Keratinocyte (primary cell): ENCODE data around the gene TNPO2. TPM values are rescaled to one million over a fixed set of nuclear protein-coding genes. Genes with fewer than 3 reads are reported as not detected.

ENCODE experiments used
- DNase-seq: peaks from one replicate; pipeline ENCODE4 v3.0.0-alpha.2; 2011; ENCODE audit warnings: low read depth, missing footprints, low spot score
- FAIRE-seq: peaks from 2 replicates; lab custom pipeline; 2011; peaks lifted over from hg19 to GRCh38; lab: Jason Lieb, UNC
- H2AFZ ChIP-seq: 2 replicates; pipeline ENCODE4 v1.6.0; 2012; ENCODE audit warnings: low read length, control low read depth, inconsistent platforms; ENCODE audit not compliant: control insufficient read depth
- H3K27ac ChIP-seq: 2 replicates; pipeline ENCODE4 v1.5.1; 2011; ENCODE audit warnings: low read length; ENCODE audit not compliant: control insufficient read depth, insufficient read depth
- H3K27me3 ChIP-seq: 3 replicates; pipeline ENCODE4 v1.6.0; 2011; ENCODE audit warnings: low read length; ENCODE audit not compliant: control insufficient read depth, insufficient read depth; ENCODE audit errors: extremely low read depth
- H3K36me3 ChIP-seq, 2 experiments: 2 replicates in 1 of 2; 3 replicates in 1 of 2; pipeline ENCODE4 v1.5.1; 2011; ENCODE audit warnings: low read length in 2 of 2, mild to moderate bottlenecking in 1 of 2; ENCODE audit not compliant: control insufficient read depth in 2 of 2, insufficient read depth in 2 of 2; ENCODE audit errors: extremely low read depth in 1 of 2
- H3K4me1 ChIP-seq: 3 replicates; pipeline ENCODE4 v1.5.1; 2011; ENCODE audit warnings: low read length; ENCODE audit not compliant: control insufficient read depth, insufficient read depth; ENCODE audit errors: extremely low read depth
- H3K4me2 ChIP-seq: 3 replicates; pipeline ENCODE4 v1.6.0; 2011; ENCODE audit warnings: low read depth, low read length; ENCODE audit not compliant: control insufficient read depth, insufficient read depth; ENCODE audit errors: extremely low read depth
- H3K4me3 ChIP-seq, 3 experiments: fragments of 200-600 bp in 1 of 3; sonication (generic) in 1 of 3; 2 replicates in 2 of 3; 3 replicates in 1 of 3; pipeline ENCODE4 v1.5.1; 2011 to 2016; ENCODE audit warnings: low read length in 3 of 3, mild to moderate bottlenecking in 3 of 3, control low read depth in 2 of 3, inconsistent platforms in 1 of 3, low read depth in 1 of 3, mixed read lengths in 1 of 3, mixed run types in 1 of 3, moderate library complexity in 1 of 3; ENCODE audit not compliant: control insufficient read depth in 2 of 3, insufficient read depth in 2 of 3; ENCODE audit errors: extremely low read depth in 1 of 3
- H3K79me2 ChIP-seq: 2 replicates; pipeline ENCODE4 v1.6.0; 2012; ENCODE audit warnings: low read length; ENCODE audit not compliant: control insufficient read depth, insufficient read depth
- H3K9ac ChIP-seq: 3 replicates; pipeline ENCODE4 v1.6.0; 2011; ENCODE audit warnings: low read length; ENCODE audit not compliant: control insufficient read depth, insufficient read depth; ENCODE audit errors: extremely low read depth
- H3K9me1 ChIP-seq: 3 replicates; pipeline ENCODE4 v1.6.0; 2011; ENCODE audit warnings: low read length; ENCODE audit not compliant: control insufficient read depth, insufficient read depth; ENCODE audit errors: extremely low read depth
- H3K9me3 ChIP-seq: 2 replicates; pipeline ENCODE4 v1.5.1; 2012; ENCODE audit warnings: low read depth, low read length; ENCODE audit not compliant: control insufficient read depth
- H4K20me1 ChIP-seq: 3 replicates; pipeline ENCODE4 v1.6.0; 2011; ENCODE audit warnings: low read length; ENCODE audit not compliant: control insufficient read depth, insufficient read depth; ENCODE audit errors: extremely low read depth
- EZH2 ChIP-seq: IDR thresholded peaks from one replicate; pipeline ENCODE4 v1.6.1; 2012; ENCODE audit warnings: inconsistent platforms, mild to moderate bottlenecking, low read length, moderate library complexity
- dilution Hi-C: fragments of 300-500 bp; cut with MboI; formaldehyde crosslinking; loops from one replicate; pipeline ENCODE4 v1.7.0; 2020; ENCODE audit warnings: low sequenced_read_pairs; ENCODE audit not compliant: extremely low pct_ligation_motif_present
- polyA plus RNA-seq, 5 experiments: library from polyadenylated mRNA; depleted of rRNA in 3 of 5; stranded (reverse) in 3 of 5; stranded (forward) in 1 of 5; unstranded in 1 of 5; fragments of >200 nt; gene quantifications; 1 replicate in 1 of 5; 2 replicates in 3 of 5; 3 replicates in 1 of 5; pipeline versions ENCODE4 v1.2.1 to v1.2.3, GENCODE V29; 2011 to 2012; ENCODE audit warnings: missing spikeins in 2 of 5, low read depth in 1 of 5, low replicate concordance in 1 of 5
- TF ChIP-seq, protein P1 (sequence below), 3 experiments: IDR thresholded peaks in 1 of 3; conservative IDR thresholded peaks in 1 of 3; optimal IDR thresholded peaks in 1 of 3; 2 replicates in 2 of 3; 3 replicates in 1 of 3; pipeline versions ENCODE3 to v1.5.1; 2011; ENCODE audit warnings: low read length in 3 of 3, mild to moderate bottlenecking in 3 of 3, moderate library complexity in 2 of 3, control low read depth in 1 of 3, inconsistent platforms in 1 of 3; ENCODE audit not compliant: insufficient read depth in 2 of 3; ENCODE audit errors: extremely low read depth in 1 of 3

TNPO2 gene
- polyA plus RNA-seq, 1 donor (not counting 4 experiments of a cell fraction or from before 2014, with no cell fraction given) = 75.3 TPM

DNA sequence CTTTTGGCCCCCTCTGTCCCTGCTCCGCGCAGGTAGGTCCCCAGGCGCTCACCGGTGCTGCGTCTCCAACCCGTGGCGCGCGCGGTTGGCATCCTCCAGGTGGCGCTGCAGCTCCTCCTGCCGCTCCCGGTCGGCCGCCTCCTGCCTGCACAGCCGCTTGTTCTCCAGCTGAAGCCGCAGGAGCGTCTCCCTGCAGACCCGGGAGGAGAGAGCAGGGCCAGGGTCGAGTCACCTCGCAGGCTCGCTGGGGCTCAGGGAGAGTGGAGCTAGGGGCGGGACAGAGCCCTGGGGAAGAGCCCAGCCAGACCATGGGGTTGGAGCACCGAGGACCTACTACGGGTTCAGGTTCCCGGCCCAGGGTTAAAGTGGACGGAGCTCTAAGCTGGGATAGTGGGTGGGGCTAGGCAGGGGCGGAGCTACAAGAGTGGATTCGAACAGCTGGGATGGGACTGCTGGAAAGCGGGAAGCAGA, 42.4 kb upstream of the TNPO2 start:
- Histone ChIP-seq H3K36me3 (peaks cover 11 to 35% of the 10 kb centered on the region in 2 experiments), H3K9me3 (no peaks in the 10 kb centered on the region), H3K27me3 (no peaks in the 10 kb centered on the region), H3K4me2 (peak overlapping the region; percentile 70), H3K9me1 (no peaks in the 10 kb centered on the region), H2AFZ (peak overlapping the region; percentile 83), H3K4me1 (no peaks in the 10 kb centered on the region), H3K79me2 (no peaks in the 10 kb centered on the region), H3K27ac (no peak overlapping the region), H4K20me1 (peaks cover 4% of the 10 kb centered on the region), H3K4me3 (peak overlapping the region in 2 of 3 experiments; percentile 53 to 61), H3K9ac (no peak overlapping the region)
- TF ChIP-seq, protein P1, sequence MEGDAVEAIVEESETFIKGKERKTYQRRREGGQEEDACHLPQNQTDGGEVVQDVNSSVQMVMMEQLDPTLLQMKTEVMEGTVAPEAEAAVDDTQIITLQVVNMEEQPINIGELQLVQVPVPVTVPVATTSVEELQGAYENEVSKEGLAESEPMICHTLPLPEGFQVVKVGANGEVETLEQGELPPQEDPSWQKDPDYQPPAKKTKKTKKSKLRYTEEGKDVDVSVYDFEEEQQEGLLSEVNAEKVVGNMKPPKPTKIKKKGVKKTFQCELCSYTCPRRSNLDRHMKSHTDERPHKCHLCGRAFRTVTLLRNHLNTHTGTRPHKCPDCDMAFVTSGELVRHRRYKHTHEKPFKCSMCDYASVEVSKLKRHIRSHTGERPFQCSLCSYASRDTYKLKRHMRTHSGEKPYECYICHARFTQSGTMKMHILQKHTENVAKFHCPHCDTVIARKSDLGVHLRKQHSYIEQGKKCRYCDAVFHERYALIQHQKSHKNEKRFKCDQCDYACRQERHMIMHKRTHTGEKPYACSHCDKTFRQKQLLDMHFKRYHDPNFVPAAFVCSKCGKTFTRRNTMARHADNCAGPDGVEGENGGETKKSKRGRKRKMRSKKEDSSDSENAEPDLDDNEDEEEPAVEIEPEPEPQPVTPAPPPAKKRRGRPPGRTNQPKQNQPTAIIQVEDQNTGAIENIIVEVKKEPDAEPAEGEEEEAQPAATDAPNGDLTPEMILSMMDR (optimal IDR thresholded peaks at IDR 0.05 in 1 of 3, IDR thresholded peaks at IDR 0.05 in 1 of 3, conservative IDR thresholded peaks at IDR 0.05 in 1 of 3; ENCODE audit: extremely low read depth in 1 of 3, insufficient read depth in 2 of 3, low read length in 3 of 3) = peak in 2 of 3 experiments; percentile 87 to 88
- TF ChIP-seq EZH2 = no peak
- no peak for DNase-seq
- dilution Hi-C loops = no loop called here
- peak; percentile 57 for FAIRE-seq

DNA sequence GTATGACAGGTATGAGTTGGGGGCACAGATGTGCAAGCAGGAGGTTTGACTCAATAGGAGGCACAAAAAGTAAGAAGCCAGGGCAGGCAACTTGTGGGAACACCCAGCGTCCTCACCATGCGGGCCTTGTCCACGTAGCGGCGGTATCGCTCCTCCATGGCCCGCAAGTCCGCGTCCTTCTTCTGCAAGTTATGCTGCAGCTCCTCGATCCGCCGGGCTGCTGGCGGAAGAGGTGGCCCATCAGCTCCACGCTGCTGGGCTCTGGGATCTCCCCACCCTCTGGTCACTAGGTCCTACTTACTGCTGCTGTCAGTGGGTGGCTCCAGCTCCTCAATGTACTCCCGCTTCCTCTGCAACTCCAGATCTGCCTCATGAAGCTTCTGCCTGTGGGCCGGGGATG, 41.0 kb upstream of the TNPO2 start:
- Histone ChIP-seq H3K27me3 (no peaks in the 10 kb centered on the region), H3K4me2 (no peak overlapping the region), H2AFZ (no peak overlapping the region), H3K36me3 (peaks cover 7 to 28% of the 10 kb centered on the region in 2 experiments), H3K79me2 (no peaks in the 10 kb centered on the region), H3K4me3 (no peak overlapping the region), H3K9ac (no peak overlapping the region), H3K4me1 (no peaks in the 10 kb centered on the region), H3K9me3 (no peaks in the 10 kb centered on the region), H3K9me1 (no peaks in the 10 kb centered on the region), H3K27ac (no peak overlapping the region), H4K20me1 (peaks cover 3% of the 10 kb centered on the region)
- dilution Hi-C loops = no loop called here
- TF ChIP-seq EZH2 = no peak
- TF ChIP-seq, protein P1 (optimal IDR thresholded peaks at IDR 0.05 in 1 of 3, IDR thresholded peaks at IDR 0.05 in 1 of 3, conservative IDR thresholded peaks at IDR 0.05 in 1 of 3; ENCODE audit: extremely low read depth in 1 of 3, insufficient read depth in 2 of 3, low read length in 3 of 3) = no peak
- DNase-seq = no peak
- no peak for FAIRE-seq
